ENCODE data around the gene ARF4. TPM values are rescaled to one million over a fixed set of nuclear protein-coding genes. Genes with fewer than 3 reads are reported as not detected.
A peak's percentile ranks its signal among the peaks of the same experiment; 100 is the strongest.

The ARF4 gene
- total RNA-seq, 1 experiment from 2014 or later = 117 TPM

GRCh38 chr3:57555306-57555705, 41.8 kb downstream of the ARF4 start (continued):
- TF ChIP-seq FOXP4 (CRISPR knock-in tag; IDR thresholded peaks at IDR 0.05) = no peak
- no peak for TF ChIP-seq CDX4 (CRISPR knock-in tag; IDR thresholded peaks at IDR 0.05; ENCODE audit: borderline replicate concordance)
- no peak for TF ChIP-seq NFATC4 (CRISPR knock-in tag; IDR thresholded peaks at IDR 0.05)
- no peak for TF ChIP-seq ZNF232 (CRISPR knock-in tag; IDR thresholded peaks at IDR 0.05)
- TF ChIP-seq CREB1 (CRISPR knock-in tag; IDR thresholded peaks at IDR 0.05) = no peak
- no peak for TF ChIP-seq E2F1 (CRISPR knock-in tag; IDR thresholded peaks at IDR 0.05)
- no peak for TF ChIP-seq IRF1 (CRISPR knock-in tag; IDR thresholded peaks at IDR 0.05)

GRCh38 chr3:57546616-57547015, 50.5 kb downstream of the ARF4 start:
- Mint-ChIP-seq H3K27me3 (ENCODE audit: low read depth) (no peaks in the 10 kb centered on the region), H3K36me3 (no peaks in the 10 kb centered on the region), H3K4me1 (peaks cover 9% of the 10 kb centered on the region), H3K9me3 (no peaks in the 10 kb centered on the region), H3K4me3 (no peak overlapping the region), H3K27ac (no peak overlapping the region)
- DNase-seq (ENCODE audit: low spot score) (no peak), ATAC-seq (no peak)
- ChIA-PET POLR2A (interaction anchor here (0.6 kb wide), 1 partner anchor 146 kb away, joined by 3 read pairs; no protein-coding TSS in a partner anchor), CTCF (no interaction called here)
- TF ChIP-seq ELF4 (CRISPR knock-in tag; IDR thresholded peaks at IDR 0.05; ENCODE audit: low read depth) (no peak), ZNF416 (CRISPR knock-in tag; IDR thresholded peaks at IDR 0.05) (no peak)

GRCh38 chr3:57545636-57546268, 51.4 kb downstream of the ARF4 start:
- no peaks in the 10 kb centered on the region for H3K36me3 Mint-ChIP-seq
- no peak overlapping the region for H3K4me3 Mint-ChIP-seq
- peaks cover 9% of the 10 kb centered on the region for H3K4me1 Mint-ChIP-seq
- CTCF ChIA-PET = no interaction called here
- H3K9me3 Mint-ChIP-seq = no peaks in the 10 kb centered on the region
- 0 out of 2 replicates have a peak overlapping the region, but pooled peaks have one; percentile 41 for H3K27ac Mint-ChIP-seq
- DNase-seq (ENCODE audit: low spot score) (no peak), ATAC-seq (no peak)
- POLR2A ChIA-PET = interaction anchor here (0.6 kb wide), 1 partner anchor 145 kb away, joined by 3 read pairs; no protein-coding TSS in a partner anchor
- no peak for TF ChIP-seq NFYB (CRISPR knock-in tag; conservative IDR thresholded peaks at IDR 0.05; ENCODE audit: low read depth)
- no peak for TF ChIP-seq NFE2L1 (CRISPR knock-in tag; IDR thresholded peaks at IDR 0.05)
- TF ChIP-seq PREB (CRISPR knock-in tag; IDR thresholded peaks at IDR 0.05; ENCODE audit: borderline replicate concordance) = no peak
- no peak for TF ChIP-seq RORB (CRISPR knock-in tag; IDR thresholded peaks at IDR 0.05)
- TF ChIP-seq STAT6 (CRISPR knock-in tag; conservative IDR thresholded peaks at IDR 0.05; ENCODE audit: low read depth) = no peak
- no peak for TF ChIP-seq ERG (CRISPR knock-in tag; IDR thresholded peaks at IDR 0.05)
- no peak for TF ChIP-seq IRF1 (CRISPR knock-in tag; IDR thresholded peaks at IDR 0.05)
- no peak for TF ChIP-seq ZNF396 (CRISPR knock-in tag; IDR thresholded peaks at IDR 0.05; ENCODE audit: borderline replicate concordance)
- TF ChIP-seq NR1H2 (CRISPR knock-in tag; IDR thresholded peaks at IDR 0.05) = no peak
- no peaks in the 10 kb centered on the region for H3K27me3 Mint-ChIP-seq (ENCODE audit: low read depth)

Data from WTC11 (cell line).